CD4-positive, alpha-beta T cell treated with Interleukin-10 for 1 hour (primary cell): ENCODE results near the gene WBP2.
"Not testable (repeated sequence)": the region's sequence is repeated elsewhere in the genome, so short reads cannot be mapped to it uniquely, and the experiment has no call there.

Experiments used
- DNase-seq: peaks from one replicate; pipeline ENCODE4 v3.0.0-alpha.2; 2020

WBP2 gene

GRCh38 chr17:75812096-75813013, 42.8 kb downstream of the WBP2 start:
- no peak for DNase-seq

- DNase-seq, result no peak
Measured at GRCh38 chr17:75811174-75811573, 44.0 kb downstream of the WBP2 start.

GRCh38 chr17:75810756-75811155, 44.4 kb downstream of the WBP2 start:
- DNase-seq, result not testable (repeated sequence)

- no peak for DNase-seq
Measured at GRCh38 chr17:75810216-75810615, 44.9 kb downstream of the WBP2 start.

- DNase-seq, result no peak
Measured at GRCh38 chr17:75809631-75810111, 45.5 kb downstream of the WBP2 start.

- DNase-seq, result no peak
Measured at GRCh38 chr17:75808905-75809621, 46.1 kb downstream of the WBP2 start.

GRCh38 chr17:75808549-75808904, 46.6 kb downstream of the WBP2 start:
- DNase-seq, result no peak

GRCh38 chr17:75807861-75808260, 47.3 kb downstream of the WBP2 start:
- no peak for DNase-seq

- DNase-seq, result no peak
Measured at GRCh38 chr17:75806822-75807500, 48.2 kb downstream of the WBP2 start.

GRCh38 chr17:75803883-75804282, 51.3 kb downstream of the WBP2 start:
- DNase-seq, result no peak

GRCh38 chr17:75799402-75799801, 55.7 kb downstream of the WBP2 start:
- DNase-seq, result no peak

- DNase-seq, result no peak
Measured at GRCh38 chr17:75795820-75796607, 59.1 kb downstream of the WBP2 start.
